Embryonic facial prominence (tissue), 1 donor: ENCODE measurements around the gene P2RX4.
"Not testable (repeated sequence)": the region's sequence is repeated elsewhere in the genome, so short reads cannot be mapped to it uniquely, and the experiment has no call there.

ENCODE experiments used
- DNase-seq: peaks from one replicate; pipeline ENCODE4 v3.0.0-alpha.2; 2016; ENCODE audit errors: extremely low spot score

P2RX4 gene

GRCh38 chr12:121241156-121241970, 31.4 kb downstream of the P2RX4 start:
- no peak for DNase-seq

GRCh38 chr12:121245031-121245430, 35.1 kb downstream of the P2RX4 start:
- DNase-seq, result no peak

GRCh38 chr12:121245951-121246350, 36.0 kb downstream of the P2RX4 start:
- no peak for DNase-seq

GRCh38 chr12:121246893-121247557, 37.1 kb downstream of the P2RX4 start:
- DNase-seq, result no peak

- DNase-seq, result no peak
Measured at GRCh38 chr12:121248622-121249021, 38.7 kb downstream of the P2RX4 start.

- DNase-seq, result no peak
Measured at GRCh38 chr12:121250359-121250758, 40.4 kb downstream of the P2RX4 start.

- DNase-seq, result no peak
Measured at GRCh38 chr12:121251838-121252237, 41.9 kb downstream of the P2RX4 start.

GRCh38 chr12:121252712-121253345, 42.9 kb downstream of the P2RX4 start:
- no peak for DNase-seq

GRCh38 chr12:121253638-121254335, 43.9 kb downstream of the P2RX4 start:
- DNase-seq, result no peak

- no peak for DNase-seq
Measured at GRCh38 chr12:121255433-121255832, 45.5 kb downstream of the P2RX4 start.

GRCh38 chr12:121257704-121258449, 47.9 kb downstream of the P2RX4 start:
- not testable (repeated sequence) for DNase-seq

GRCh38 chr12:121259074-121259473, 49.1 kb downstream of the P2RX4 start:
- no peak for DNase-seq

GRCh38 chr12:121260091-121260490, 50.2 kb downstream of the P2RX4 start:
- DNase-seq, result no peak

- no peak for DNase-seq
Measured at GRCh38 chr12:121261398-121261797, 51.5 kb downstream of the P2RX4 start.

GRCh38 chr12:121263206-121263935, 53.4 kb downstream of the P2RX4 start:
- no peak for DNase-seq

- DNase-seq, result no peak
Measured at GRCh38 chr12:121264135-121264534, 54.2 kb downstream of the P2RX4 start.

- no peak for DNase-seq
Measured at GRCh38 chr12:121264951-121265515, 55.1 kb downstream of the P2RX4 start.

- DNase-seq, result no peak
Measured at GRCh38 chr12:121267822-121268221, 57.9 kb downstream of the P2RX4 start.

GRCh38 chr12:121273364-121273896, 63.5 kb downstream of the P2RX4 start:
- DNase-seq, result no peak
